NT2/D1 (cell line): Measurements from ENCODE around the gene ROBO2.

Experiments
- SUZ12 ChIP-seq: IDR thresholded peaks from 2 replicates; pipeline ENCODE4 v1.6.1; 2011; ENCODE audit not compliant: insufficient read length, insufficient read depth; ENCODE audit errors: extremely low read depth
- ZNF274 ChIP-seq: IDR thresholded peaks from 2 replicates; pipeline ENCODE4 v1.6.1; 2011; ENCODE audit warnings: mild to moderate bottlenecking, low read depth, low read length

DNA sequence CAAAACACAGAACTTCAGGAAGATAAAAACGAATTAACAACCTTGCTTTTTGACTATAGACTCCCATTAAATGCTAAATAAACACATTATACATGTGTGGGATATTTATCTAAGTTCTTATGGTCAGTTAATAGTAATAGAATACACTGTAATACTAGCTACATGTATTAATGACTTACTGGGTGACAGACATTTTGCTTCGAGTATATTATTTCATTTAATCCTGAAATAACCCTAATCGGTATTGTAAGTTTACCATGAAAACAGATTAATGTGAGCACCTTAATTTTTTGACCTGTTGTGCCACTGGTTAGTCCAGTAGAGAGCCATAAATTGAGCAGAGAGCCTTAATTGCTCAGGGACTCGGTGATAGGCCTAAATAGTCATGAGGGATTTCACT lies 151.1 kb downstream of the ROBO2 start:
- TF ChIP-seq SUZ12 = no peak
- no peak for TF ChIP-seq ZNF274
